Mucosa of descending colon (tissue), 3 donors: ENCODE data around the gene IPO13. TPM values are rescaled to one million over a fixed set of nuclear protein-coding genes. Genes with fewer than 3 reads are reported as not detected.
A peak's percentile ranks its signal among the peaks of the same experiment; 100 is the strongest.

ENCODE experiments used
- ATAC-seq: fragments of 200-7000 bp; cut with Tn5 transposase; one replicate; pipeline ENCODE4 v1.9.1; 2020; ENCODE audit warnings: mild to moderate bottlenecking, moderate library complexity
- DNase-seq, 3 donors: peaks; one replicate each; pipeline ENCODE4 v3.0.0-alpha.2; 2020
- H3K36me3 ChIP-seq: fragments of 200-600 bp; one replicate; pipeline ENCODE4 v1.8.0; 2021; ENCODE audit warnings: low read depth, mild to moderate bottlenecking
- H3K4me1 ChIP-seq: fragments of 200-600 bp; one replicate; pipeline ENCODE4 v1.8.0; 2021; ENCODE audit warnings: low read depth, mild to moderate bottlenecking
- H3K4me3 ChIP-seq: fragments of 200-600 bp; one replicate; pipeline ENCODE4 v1.8.0; 2021; ENCODE audit warnings: mild to moderate bottlenecking
- H3K9me3 ChIP-seq: fragments of 200-600 bp; one replicate; pipeline ENCODE4 v1.8.0; 2021; ENCODE audit warnings: mild to moderate bottlenecking
- intact Hi-C, 2 donors: fragments of 100-400 bp; cut with DNase I in 1 of 2; cut with micrococcal nuclease in 1 of 2; formaldehyde crosslinking; loops; one replicate each; pipeline versions ENCODE4 v1.11.0 to v1.11.1; 2022; cut with DNase I, micrococcal nuclease
- total RNA-seq, 3 donors: library from RNA; stranded (reverse); fragmentation: NEBNext Ultra II Directional in 2 of 3; extraction: Animal tissue kit (Norgen Biotek cat#: 25700) in 2 of 3; gene quantifications; one replicate each; pipeline versions ENCODE4 v1.2.1 to v1.2.4, GENCODE V29; 2021 to 2023
- TF ChIP-seq, protein P1 (sequence below): fragments of 200-600 bp; IDR thresholded peaks from one replicate; pipeline ENCODE4 v1.8.0; 2022; ENCODE audit warnings: antibody characterized with exemption, mild to moderate bottlenecking
- donor health status: DM: no; HTN: no; CAD: no; lungs with moderate emphysema.
- donor health status: DM: no; HTN: no; CAD: no.
- donor health status: DM: no; HTN: yes; CAD: no.

The IPO13 gene
- total RNA-seq, 3 donors from 2014 or later, result 21.5 to 32.6 (median 22.3) TPM

DNA sequence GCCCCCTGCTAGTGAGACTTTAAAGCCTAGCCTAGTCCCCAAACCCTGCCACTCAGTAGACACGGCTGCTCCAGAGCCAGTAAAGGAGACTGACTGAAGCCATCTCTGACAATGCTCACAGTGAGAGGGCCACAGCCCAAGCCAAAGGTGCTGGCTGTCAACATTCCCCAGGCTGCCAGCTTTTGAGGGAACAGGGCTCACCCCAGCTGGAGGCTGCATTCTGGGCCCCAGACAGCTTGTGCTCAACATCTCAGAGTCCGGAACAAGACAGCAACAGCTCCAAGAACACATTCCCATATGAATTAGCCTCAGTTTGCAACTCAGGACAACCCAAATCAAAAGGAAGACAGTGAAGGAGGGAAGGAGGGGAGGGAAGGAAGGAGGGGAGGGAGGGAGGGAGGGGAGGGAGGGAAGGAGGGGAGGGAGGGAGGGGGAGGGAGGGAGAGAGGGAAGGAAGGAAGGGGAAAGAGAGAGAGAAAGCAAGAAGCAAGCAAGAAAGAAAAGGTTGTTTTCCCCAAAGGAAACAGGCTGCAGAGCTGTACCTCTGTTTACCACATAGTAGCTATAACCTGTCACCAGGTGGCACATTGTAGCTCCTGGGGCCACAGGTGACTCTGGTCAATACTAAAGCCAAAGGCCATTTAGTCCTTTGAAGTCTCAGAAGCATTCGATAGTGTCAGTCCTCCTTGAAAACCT is 7.7 kb upstream of the IPO13 start:
- H3K4me3 ChIP-seq, result no peak overlapping the region
- DNase-seq (no peak), ATAC-seq (no peak)
- TF ChIP-seq, protein P1, sequence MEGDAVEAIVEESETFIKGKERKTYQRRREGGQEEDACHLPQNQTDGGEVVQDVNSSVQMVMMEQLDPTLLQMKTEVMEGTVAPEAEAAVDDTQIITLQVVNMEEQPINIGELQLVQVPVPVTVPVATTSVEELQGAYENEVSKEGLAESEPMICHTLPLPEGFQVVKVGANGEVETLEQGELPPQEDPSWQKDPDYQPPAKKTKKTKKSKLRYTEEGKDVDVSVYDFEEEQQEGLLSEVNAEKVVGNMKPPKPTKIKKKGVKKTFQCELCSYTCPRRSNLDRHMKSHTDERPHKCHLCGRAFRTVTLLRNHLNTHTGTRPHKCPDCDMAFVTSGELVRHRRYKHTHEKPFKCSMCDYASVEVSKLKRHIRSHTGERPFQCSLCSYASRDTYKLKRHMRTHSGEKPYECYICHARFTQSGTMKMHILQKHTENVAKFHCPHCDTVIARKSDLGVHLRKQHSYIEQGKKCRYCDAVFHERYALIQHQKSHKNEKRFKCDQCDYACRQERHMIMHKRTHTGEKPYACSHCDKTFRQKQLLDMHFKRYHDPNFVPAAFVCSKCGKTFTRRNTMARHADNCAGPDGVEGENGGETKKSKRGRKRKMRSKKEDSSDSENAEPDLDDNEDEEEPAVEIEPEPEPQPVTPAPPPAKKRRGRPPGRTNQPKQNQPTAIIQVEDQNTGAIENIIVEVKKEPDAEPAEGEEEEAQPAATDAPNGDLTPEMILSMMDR, result no peak
- peaks cover 9% of the 10 kb centered on the region for H3K4me1 ChIP-seq
- intact Hi-C loops, result no loop called here
- no peaks in the 10 kb centered on the region for H3K9me3 ChIP-seq
- H3K36me3 ChIP-seq, result no peaks in the 10 kb centered on the region

DNA sequence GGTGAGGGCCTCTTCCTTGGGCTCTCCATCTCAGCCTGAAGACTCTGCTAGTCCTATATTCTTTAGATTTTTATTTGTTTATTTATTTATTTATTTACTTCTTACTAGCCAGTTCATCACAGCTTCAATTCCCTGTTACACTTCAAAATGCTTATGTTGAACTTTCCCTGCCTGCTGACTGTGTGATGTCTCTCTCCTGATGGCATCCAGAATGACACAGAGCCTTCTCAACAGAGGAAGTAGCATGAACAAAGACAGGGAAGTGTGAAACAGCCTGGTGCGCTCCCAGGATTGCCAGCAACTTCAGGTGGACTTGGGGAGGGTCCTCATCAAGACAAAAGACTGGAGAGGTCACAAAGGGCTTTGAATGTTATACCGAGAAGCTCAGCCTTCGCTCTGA is 4.3 kb upstream of the IPO13 start:
- ATAC-seq (no peak), DNase-seq (no peak)
- Histone ChIP-seq H3K36me3 (peaks cover 5% of the 10 kb centered on the region), H3K4me3 (no peak overlapping the region), H3K4me1 (peaks cover 16% of the 10 kb centered on the region), H3K9me3 (no peaks in the 10 kb centered on the region)
- TF ChIP-seq, protein P1, result no peak
- intact Hi-C loops, result no loop called here

DNA sequence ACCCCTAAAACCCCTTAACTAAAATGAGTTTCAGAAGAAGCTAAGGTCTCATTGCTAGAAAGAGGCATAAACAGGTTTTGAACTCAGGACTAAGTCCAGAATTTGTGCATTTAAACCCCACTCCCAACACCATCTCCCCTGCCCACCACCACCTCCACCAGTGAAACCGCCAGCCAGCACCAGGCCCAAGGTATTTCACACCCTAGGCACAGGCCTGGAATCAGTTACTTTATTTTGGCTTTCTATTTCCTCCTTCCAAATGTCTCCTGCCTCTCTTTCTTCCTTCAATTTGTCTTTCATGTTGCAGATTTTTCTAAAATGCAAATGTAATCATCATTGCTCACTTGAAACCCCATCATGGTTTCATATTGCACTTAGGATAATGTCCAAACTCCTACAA is 1.9 kb upstream of the IPO13 start:
- intact Hi-C loops, result no loop called here
- peaks cover 5% of the 10 kb centered on the region for H3K36me3 ChIP-seq
- ATAC-seq, result no peak
- TF ChIP-seq, protein P1, result no peak
- H3K9me3 ChIP-seq, result no peaks in the 10 kb centered on the region
- DNase-seq, result no peak
- no peak overlapping the region for H3K4me3 ChIP-seq
- peaks cover 24% of the 10 kb centered on the region for H3K4me1 ChIP-seq

DNA sequence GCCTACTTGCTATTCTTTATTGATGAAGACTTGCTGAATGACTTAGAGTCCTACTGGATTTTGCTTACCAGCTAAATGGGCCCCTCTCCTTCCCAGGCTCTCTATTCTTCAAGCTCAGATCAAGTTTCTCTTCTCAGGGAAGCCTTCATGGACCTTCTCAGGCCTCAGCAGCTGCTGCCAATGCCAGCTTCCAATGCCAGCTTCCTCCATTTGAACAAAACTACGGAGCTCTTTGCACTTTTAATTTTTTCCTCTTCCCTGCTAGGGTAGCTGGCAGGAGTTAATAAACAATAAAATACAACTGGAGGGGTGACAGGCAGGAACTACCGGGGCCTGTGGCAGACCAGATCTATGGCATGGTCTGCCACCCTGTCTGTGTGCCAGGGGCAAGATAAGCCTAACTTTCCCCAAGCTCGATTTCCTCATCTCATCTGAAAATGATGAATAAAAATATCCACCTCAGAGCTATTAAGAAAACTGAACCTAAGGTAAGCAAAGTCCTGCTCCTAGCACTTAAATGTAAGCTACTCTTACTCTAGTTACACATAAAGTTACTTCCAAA is 995 bp upstream of the IPO13 start:
- Histone ChIP-seq H3K4me1 (peaks cover 24% of the 10 kb centered on the region), H3K9me3 (no peaks in the 10 kb centered on the region), H3K36me3 (peaks cover 5% of the 10 kb centered on the region), H3K4me3 (peak overlapping the region; percentile 36)
- TF ChIP-seq, protein P1, result no peak
- DNase-seq (no peak), ATAC-seq (no peak)
- intact Hi-C loops, result no loop called here

DNA sequence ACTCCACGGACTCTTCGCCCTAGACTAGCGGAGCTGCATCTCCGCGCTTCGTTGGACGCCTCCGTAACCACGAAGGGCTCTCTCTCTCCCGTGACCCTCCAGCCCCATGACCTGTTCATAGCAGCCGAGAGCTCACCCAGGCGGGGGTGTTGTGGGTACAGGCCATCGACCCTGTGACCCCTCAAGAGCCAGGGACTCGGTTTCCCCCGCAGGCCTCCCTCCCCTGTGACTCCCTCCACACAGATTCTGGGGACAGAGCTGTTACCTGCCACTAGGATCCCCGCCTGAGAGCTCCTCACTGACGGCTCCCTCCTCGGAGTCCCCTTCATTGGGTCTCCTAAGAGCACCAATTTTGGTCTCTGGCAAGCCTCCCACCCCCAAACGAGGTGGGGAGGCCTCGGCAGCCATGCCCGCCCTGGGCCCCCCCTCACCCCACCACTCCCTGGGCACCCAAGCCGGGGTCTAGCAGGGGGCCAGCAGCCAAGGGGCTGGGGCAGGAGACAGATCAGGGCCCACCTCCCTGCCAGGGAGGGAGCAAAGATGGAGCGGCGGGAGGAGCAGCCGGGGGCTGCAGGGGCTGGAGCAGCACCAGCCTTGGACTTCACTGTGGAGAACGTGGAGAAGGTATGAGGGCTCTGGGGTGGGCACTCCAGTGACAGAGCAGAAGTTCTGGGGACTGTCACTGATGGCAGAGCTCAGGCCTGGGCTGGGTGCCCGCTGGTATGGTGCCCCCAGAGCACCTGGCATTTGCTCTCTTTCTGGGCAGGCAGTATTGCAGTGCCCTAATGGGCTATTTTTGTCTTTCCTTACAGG is 517 bp downstream of the IPO13 start:
- Histone ChIP-seq H3K4me3 (peak overlapping the region; percentile 36), H3K9me3 (no peaks in the 10 kb centered on the region), H3K36me3 (peaks cover 5% of the 10 kb centered on the region), H3K4me1 (peaks cover 24% of the 10 kb centered on the region)
- intact Hi-C loops, result no loop called here
- ATAC-seq (peak; percentile 2), DNase-seq (peak in 1 of 3 donors; percentile 61)
- TF ChIP-seq, protein P1, result no peak
